ENCODE results near the gene ACVRL1.

The ACVRL1 gene

DNA sequence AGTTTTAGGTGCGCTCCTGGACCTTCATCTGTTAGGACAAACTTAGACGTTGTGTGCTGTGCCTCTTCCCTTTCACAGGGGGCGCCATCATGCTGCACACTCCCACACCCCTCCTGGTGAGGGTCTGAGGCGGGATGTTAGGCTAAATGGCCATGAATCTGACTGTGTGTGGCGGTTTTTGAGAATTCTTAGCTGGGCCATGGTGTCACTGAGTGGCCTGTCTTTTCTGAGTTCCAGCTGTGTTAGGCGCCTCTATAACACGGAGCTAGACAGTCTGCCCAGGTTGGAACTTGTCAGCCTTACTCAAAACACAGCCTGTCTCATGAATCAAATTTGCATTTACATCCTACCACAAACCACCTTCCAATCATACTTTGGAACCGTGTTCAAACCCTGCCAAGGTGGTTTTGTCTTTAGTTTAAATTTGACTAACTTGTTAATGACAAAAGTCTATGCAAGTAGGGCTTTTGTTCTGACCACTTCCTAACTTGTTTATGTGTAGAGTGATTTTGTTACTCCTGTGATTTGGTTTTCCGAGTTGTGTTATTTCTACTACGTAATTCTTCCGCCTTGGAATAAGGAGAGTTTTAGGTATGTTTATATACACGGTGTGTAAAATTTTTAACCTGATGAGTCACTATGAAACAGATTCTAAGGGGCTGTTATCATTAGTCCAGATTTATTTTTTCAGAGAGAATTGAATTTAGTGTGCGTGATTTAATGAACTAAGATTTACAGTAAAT lies 63.8 kb downstream of the ACVRL1 start:
- DNase-seq, result no peak

DNA sequence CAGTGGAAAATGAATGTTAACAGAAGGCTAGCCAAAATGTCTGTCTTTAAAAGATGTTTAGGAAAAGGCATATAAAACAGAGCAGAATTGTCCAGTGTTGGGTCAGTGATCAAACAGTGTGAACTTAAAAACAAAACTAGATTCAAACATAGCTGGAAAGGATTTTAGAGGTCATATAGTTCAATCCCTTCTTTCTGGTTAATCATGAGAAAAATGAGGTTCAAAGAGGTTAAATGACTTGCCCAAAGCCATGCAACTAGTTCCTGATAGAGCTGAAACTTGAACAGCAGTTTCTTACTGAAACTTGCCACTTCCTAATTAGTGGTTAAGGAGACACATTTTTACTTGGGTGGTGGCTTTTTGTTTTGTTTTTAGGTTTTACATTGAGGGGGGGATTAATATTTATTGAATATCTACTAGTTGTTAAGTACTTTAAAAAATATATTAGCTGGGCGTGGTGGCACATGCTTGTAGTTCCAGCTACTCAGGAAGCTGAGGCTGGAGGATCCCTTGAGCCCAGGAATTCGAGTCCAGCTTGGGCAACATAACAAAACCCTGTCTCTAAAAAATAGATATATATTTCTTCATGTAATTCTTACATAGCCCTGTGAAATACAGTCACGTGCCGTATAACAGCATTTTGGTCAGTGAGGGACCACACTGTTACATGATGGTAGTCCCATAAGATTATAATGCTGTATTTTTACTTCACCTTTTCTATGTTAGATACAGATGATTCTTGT lies 64.5 kb downstream of the ACVRL1 start:
- DNase-seq, result no peak

DNA sequence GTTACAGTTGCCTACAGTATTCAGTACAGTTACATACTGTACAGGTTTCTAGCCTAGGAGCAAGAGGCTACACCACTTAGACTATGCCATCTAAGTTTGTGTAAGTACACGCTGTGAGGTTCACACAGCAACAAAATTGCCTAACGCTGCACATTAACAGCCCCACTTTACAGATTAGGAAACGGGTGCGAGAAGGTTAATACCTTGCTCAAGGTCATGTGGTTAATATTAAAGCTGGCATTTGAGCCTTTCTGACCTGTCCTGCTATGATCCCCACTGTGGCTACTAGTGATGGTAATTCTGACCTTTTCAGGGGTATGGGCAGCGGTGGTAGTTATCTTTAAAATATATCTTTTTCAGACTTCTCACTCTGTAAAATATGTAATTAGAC lies 65.1 kb downstream of the ACVRL1 start:
- DNase-seq, result no peak

DNA sequence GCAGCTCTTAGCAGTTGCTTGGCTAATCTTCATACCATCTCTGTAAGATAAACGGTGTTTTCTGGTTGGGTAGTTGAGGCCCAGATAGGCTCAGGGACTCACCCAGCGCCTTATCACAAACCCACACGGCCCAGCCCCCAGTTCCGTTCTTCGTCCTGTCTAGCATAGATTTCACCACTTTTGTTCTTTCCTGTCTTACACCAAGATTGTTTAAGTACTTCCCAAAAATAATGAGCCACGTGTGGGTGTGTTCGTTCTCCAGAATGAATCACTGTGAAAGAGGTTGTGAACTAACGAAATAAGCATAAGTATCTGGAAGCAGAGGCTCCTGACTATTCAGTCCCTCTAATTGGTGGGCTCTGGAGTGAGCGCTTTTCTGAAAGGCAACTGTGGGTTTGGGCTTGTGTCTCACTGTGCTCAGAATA lies 65.6 kb downstream of the ACVRL1 start:
- peak in 4 of 14 donors; percentile 12 to 47 (median 17) for DNase-seq

Measured in C1 segment of cervical spinal cord (tissue), 14 donors.